ENCODE results near the gene ADAMTSL2. TPM values are rescaled to one million over a fixed set of nuclear protein-coding genes. Genes with fewer than 3 reads are reported as not detected.

The ADAMTSL2 gene
- total RNA-seq, 3 donors from 2014 or later (not counting 1 experiment from before 2014, with no cell fraction given), result not detected

- Histone ChIP-seq H3K36me3 (ENCODE audit: control insufficient read depth, insufficient read depth, low read length) (no peaks in the 10 kb centered on the region), H3K4me1 (ENCODE audit: control insufficient read depth, insufficient read depth, low read length) (peaks cover 4% of the 10 kb centered on the region), H3K4me3 (ENCODE audit: low read length) (no peak overlapping the region), H3K27me3 (ENCODE audit: control insufficient read depth, insufficient read depth, low read length) (no peaks in the 10 kb centered on the region), H3K9me3 (ENCODE audit: control insufficient read depth, insufficient read depth, low read length) (no peaks in the 10 kb centered on the region), H3K27ac (ENCODE audit: low read length) (no peak overlapping the region)
- WGBS (ENCODE audit: insufficient coverage), result 61% methylated on average over 14 of the region's 14 CpGs
- no peak for TF ChIP-seq CTCF (IDR thresholded peaks at IDR 0.05)
- Mint-ChIP-seq H3K4me1 (peaks cover 0 to 2% of the 10 kb centered on the region in 2 donors), H3K4me3 (no peak overlapping the region), H3K27me3 (ENCODE audit: low read depth in 2 of 2) (no peaks in the 10 kb centered on the region), H3K36me3 (no peaks in the 10 kb centered on the region), H3K9me3 (no peaks in the 10 kb centered on the region), H3K27ac (no peak overlapping the region)
- intact Hi-C loops (cut with micrococcal nuclease), result no loop called here
- no peak for ATAC-seq
- DNase-seq, result no peak
Observed at GRCh38 chr9:133514460-133515239, 19.9 kb upstream of the ADAMTSL2 start.

GRCh38 chr9:133515240-133515610, 19.3 kb upstream of the ADAMTSL2 start:
- no peak for ATAC-seq
- H3K9me3 Mint-ChIP-seq, result no peaks in the 10 kb centered on the region
- Histone ChIP-seq H3K27ac (ENCODE audit: low read length) (no peak overlapping the region), H3K27me3 (ENCODE audit: control insufficient read depth, insufficient read depth, low read length) (no peaks in the 10 kb centered on the region), H3K9me3 (ENCODE audit: control insufficient read depth, insufficient read depth, low read length) (no peaks in the 10 kb centered on the region), H3K4me3 (ENCODE audit: low read length) (no peak overlapping the region), H3K4me1 (ENCODE audit: control insufficient read depth, insufficient read depth, low read length) (no peaks in the 10 kb centered on the region), H3K36me3 (ENCODE audit: control insufficient read depth, insufficient read depth, low read length) (no peaks in the 10 kb centered on the region)
- no peaks in the 10 kb centered on the region for H3K36me3 Mint-ChIP-seq
- intact Hi-C loops (cut with micrococcal nuclease), result no loop called here
- WGBS (ENCODE audit: insufficient coverage), result 90% methylated on average over 10 of the region's 10 CpGs
- no peak for DNase-seq
- TF ChIP-seq CTCF (IDR thresholded peaks at IDR 0.05), result no peak
- H3K4me3 Mint-ChIP-seq, result no peak overlapping the region
- no peak overlapping the region for H3K27ac Mint-ChIP-seq
- H3K27me3 Mint-ChIP-seq (ENCODE audit: low read depth in 2 of 2), result no peaks in the 10 kb centered on the region
- no peaks in the 10 kb centered on the region for H3K4me1 Mint-ChIP-seq

GRCh38 chr9:133515615-133516255, 18.8 kb upstream of the ADAMTSL2 start:
- TF ChIP-seq CTCF (IDR thresholded peaks at IDR 0.05), result no peak
- H3K27ac Mint-ChIP-seq, result no peak overlapping the region
- DNase-seq (no peak), ATAC-seq (no peak)
- no peaks in the 10 kb centered on the region for H3K36me3 Mint-ChIP-seq
- no peaks in the 10 kb centered on the region for H3K27me3 ChIP-seq (ENCODE audit: control insufficient read depth, insufficient read depth, low read length)
- intact Hi-C loops (cut with micrococcal nuclease), result no loop called here
- H3K4me1 Mint-ChIP-seq, result no peaks in the 10 kb centered on the region
- H3K36me3 ChIP-seq (ENCODE audit: control insufficient read depth, insufficient read depth, low read length), result no peaks in the 10 kb centered on the region
- H3K4me3 Mint-ChIP-seq, result no peak overlapping the region
- H3K27ac ChIP-seq (ENCODE audit: low read length), result no peak overlapping the region
- H3K27me3 Mint-ChIP-seq (ENCODE audit: low read depth in 2 of 2), result no peaks in the 10 kb centered on the region
- 92% methylated on average over 17 of the region's 17 CpGs for WGBS (ENCODE audit: insufficient coverage)
- H3K4me1 ChIP-seq (ENCODE audit: control insufficient read depth, insufficient read depth, low read length), result no peaks in the 10 kb centered on the region
- no peaks in the 10 kb centered on the region for H3K9me3 Mint-ChIP-seq
- no peak overlapping the region for H3K4me3 ChIP-seq (ENCODE audit: low read length)
- no peaks in the 10 kb centered on the region for H3K9me3 ChIP-seq (ENCODE audit: control insufficient read depth, insufficient read depth, low read length)

All from natural killer cell (primary cell).